WTC11 (cell line): ENCODE measurements around the gene GALNT13. TPM values are rescaled to one million over a fixed set of nuclear protein-coding genes. Genes with fewer than 3 reads are reported as not detected.
A peak's percentile ranks its signal among the peaks of the same experiment; 100 is the strongest.

Experiments used
- ATAC-seq: fragments of 200-7000 bp; cut with Tn5 transposase; 2 replicates; pipeline ENCODE4 v1.10.0; 2021; ENCODE audit warnings: mild to moderate bottlenecking, moderate library complexity
- Bru-seq: library from RNA; stranded (reverse); fragments of 400-500 nt; gene quantifications from one replicate; lab custom pipeline; 2021; lab: Mats Ljungman, UMichigan
- CTCF ChIA-PET: fragments of 300-600 bp; sonication (Branson Sonifier 250); formaldehyde crosslinking; loops from one replicate; lab custom pipeline; 2021; ENCODE audit warnings: antibody characterized with exemption; lab: Charles Lee
- POLR2A ChIA-PET: fragments of 350-600 bp; sonication (Branson Sonifier 250); formaldehyde crosslinking; loops from one replicate; lab custom pipeline; 2021; ENCODE audit warnings: antibody characterized with exemption; lab: Charles Lee
- DNase-seq: peaks from one replicate; pipeline ENCODE4 v3.0.0; 2021; ENCODE audit warnings: low spot score
- H3K27ac Mint-ChIP-seq: 2 replicates; pipeline ENCODE4 v1.8.0; 2021; ENCODE audit warnings: mixed read lengths
- H3K27me3 Mint-ChIP-seq: 2 replicates; pipeline ENCODE4 v1.8.0; 2021; ENCODE audit warnings: low read depth, mild to moderate bottlenecking, moderate library complexity, mixed read lengths
- H3K36me3 Mint-ChIP-seq: 2 replicates; pipeline ENCODE4 v1.8.0; 2021; ENCODE audit warnings: mixed read lengths
- H3K4me1 Mint-ChIP-seq: 2 replicates; pipeline ENCODE4 v1.8.0; 2022; ENCODE audit warnings: mixed read lengths
- H3K4me3 Mint-ChIP-seq: 2 replicates; pipeline ENCODE4 v1.8.0; 2021; ENCODE audit warnings: mild to moderate bottlenecking, moderate library complexity, mixed read lengths
- H3K9me3 Mint-ChIP-seq: 2 replicates; pipeline ENCODE4 v1.8.0; 2021; ENCODE audit warnings: mixed read lengths
- ARID4B ChIP-seq: sonication (generic); formaldehyde crosslinking; IDR thresholded peaks from 2 replicates; pipeline ENCODE4 v1.8.0; 2023; ENCODE audit warnings: missing genetic modification reagents, mild to moderate bottlenecking, borderline replicate concordance
- CREM ChIP-seq: sonication (generic); formaldehyde crosslinking; IDR thresholded peaks from 2 replicates; pipeline ENCODE4 v1.8.1; 2022; ENCODE audit warnings: mild to moderate bottlenecking, missing genetic modification reagents, moderate library complexity
- E2F1 ChIP-seq: sonication (generic); formaldehyde crosslinking; IDR thresholded peaks from 2 replicates; pipeline ENCODE4 v1.8.0; 2022; ENCODE audit warnings: mild to moderate bottlenecking, missing genetic modification reagents
- ESRRA ChIP-seq: sonication (generic); formaldehyde crosslinking; IDR thresholded peaks from 2 replicates; pipeline ENCODE4 v1.8.1; 2022; ENCODE audit warnings: mild to moderate bottlenecking, missing genetic modification reagents, borderline replicate concordance
- ETV6 ChIP-seq: sonication (generic); formaldehyde crosslinking; IDR thresholded peaks from 2 replicates; pipeline ENCODE4 v1.8.1; 2022; ENCODE audit warnings: mild to moderate bottlenecking, missing genetic modification reagents
- FOXJ3 ChIP-seq: sonication (generic); formaldehyde crosslinking; IDR thresholded peaks from 2 replicates; pipeline ENCODE4 v1.9.0; 2021; ENCODE audit warnings: missing genetic modification reagents, mild to moderate bottlenecking, borderline replicate concordance
- FOXP1 ChIP-seq: sonication (generic); formaldehyde crosslinking; IDR thresholded peaks from 2 replicates; pipeline ENCODE4 v1.8.0; 2022; ENCODE audit warnings: missing genetic modification reagents, mild to moderate bottlenecking, moderate library complexity, borderline replicate concordance
- IRF2 ChIP-seq: sonication (generic); formaldehyde crosslinking; IDR thresholded peaks from 2 replicates; pipeline ENCODE4 v1.8.0; 2022; ENCODE audit warnings: low read depth, missing genetic modification reagents, borderline replicate concordance
- RELA ChIP-seq: sonication (generic); formaldehyde crosslinking; IDR thresholded peaks from 2 replicates; pipeline ENCODE4 v1.8.1; 2022; ENCODE audit warnings: missing genetic modification reagents, mild to moderate bottlenecking, borderline replicate concordance
- ZBTB21 ChIP-seq: sonication (generic); formaldehyde crosslinking; IDR thresholded peaks from 2 replicates; pipeline ENCODE4 v1.8.1; 2023; ENCODE audit warnings: mild to moderate bottlenecking, missing genetic modification reagents, borderline replicate concordance
- ZNF281 ChIP-seq: sonication (generic); formaldehyde crosslinking; IDR thresholded peaks from 2 replicates; pipeline ENCODE4 v1.8.0; 2023; ENCODE audit warnings: mild to moderate bottlenecking, missing genetic modification reagents
- ZNF317 ChIP-seq: sonication (generic); formaldehyde crosslinking; IDR thresholded peaks from 2 replicates; pipeline ENCODE4 v1.8.1; 2023; ENCODE audit warnings: low read depth, mild to moderate bottlenecking, moderate library complexity, missing genetic modification reagents, borderline replicate concordance
- ZNF416 ChIP-seq: fragments of 250-450 bp; sonication (Bioruptor Pico); IDR thresholded peaks from 2 replicates; pipeline ENCODE4 v1.9.0; 2021; ENCODE audit warnings: mild to moderate bottlenecking, inconsistent platforms
- long read RNA-seq, 3 experiments: library from RNA in 1 of 3; library from capped mRNA in 1 of 3; library from polyadenylated mRNA in 1 of 3; unstranded in 2 of 3; stranded (forward) in 1 of 3; transcript quantifications; one replicate each; pipeline ENCODE4 v2.0.0, GENCODE V29; 2021
- total RNA-seq: library from RNA; stranded (reverse); gene quantifications from 3 replicates; pipeline ENCODE4 v1.2.3, GENCODE V29; 2021
- TF ChIP-seq, protein P1 (sequence below): sonication (generic); formaldehyde crosslinking; IDR thresholded peaks from 2 replicates; pipeline ENCODE4 v1.8.1; 2023; ENCODE audit warnings: mild to moderate bottlenecking, missing genetic modification reagents, moderate library complexity
- TF ChIP-seq, protein P2 (sequence below): sonication (generic); formaldehyde crosslinking; IDR thresholded peaks from 2 replicates; pipeline ENCODE4 v1.8.1; 2023; ENCODE audit warnings: mild to moderate bottlenecking, missing genetic modification reagents
- TF ChIP-seq, protein P3 (sequence below): sonication (generic); formaldehyde crosslinking; IDR thresholded peaks from 2 replicates; pipeline ENCODE4 v1.8.1; 2022; ENCODE audit warnings: mild to moderate bottlenecking, moderate library complexity, missing genetic modification reagents
- TF ChIP-seq, protein P4 (sequence below): fragments of 250-450 bp; sonication (Bioruptor Pico); conservative IDR thresholded peaks from 2 replicates; pipeline ENCODE4 v1.9.0; 2021; ENCODE audit warnings: mild to moderate bottlenecking

GALNT13 gene
- total RNA-seq (8.5 to 9.9 TPM (median 8.8 TPM) in 3 replicates), Bru-seq, nascent RNA (percentile 63 among the genes with signal in this experiment)
- long read RNA-seq, experiment 1, full-length matches to known transcripts, result 9 of 65 reads
- long read RNA-seq, experiment 1, partial matches to known transcripts, result 21 of 65 reads
- long read RNA-seq, experiment 1, other reads (novel, unspliced or antisense), result 35 of 65 reads
- long read RNA-seq, experiment 2, partial matches to known transcripts, result 10 of 14 reads
- long read RNA-seq, experiment 2, other reads (novel, unspliced or antisense), result 4 of 14 reads
- long read RNA-seq, experiment 3, partial matches to known transcripts, result 0 of 3 reads
- long read RNA-seq, experiment 3, other reads (novel, unspliced or antisense), result 3 of 3 reads

DNA sequence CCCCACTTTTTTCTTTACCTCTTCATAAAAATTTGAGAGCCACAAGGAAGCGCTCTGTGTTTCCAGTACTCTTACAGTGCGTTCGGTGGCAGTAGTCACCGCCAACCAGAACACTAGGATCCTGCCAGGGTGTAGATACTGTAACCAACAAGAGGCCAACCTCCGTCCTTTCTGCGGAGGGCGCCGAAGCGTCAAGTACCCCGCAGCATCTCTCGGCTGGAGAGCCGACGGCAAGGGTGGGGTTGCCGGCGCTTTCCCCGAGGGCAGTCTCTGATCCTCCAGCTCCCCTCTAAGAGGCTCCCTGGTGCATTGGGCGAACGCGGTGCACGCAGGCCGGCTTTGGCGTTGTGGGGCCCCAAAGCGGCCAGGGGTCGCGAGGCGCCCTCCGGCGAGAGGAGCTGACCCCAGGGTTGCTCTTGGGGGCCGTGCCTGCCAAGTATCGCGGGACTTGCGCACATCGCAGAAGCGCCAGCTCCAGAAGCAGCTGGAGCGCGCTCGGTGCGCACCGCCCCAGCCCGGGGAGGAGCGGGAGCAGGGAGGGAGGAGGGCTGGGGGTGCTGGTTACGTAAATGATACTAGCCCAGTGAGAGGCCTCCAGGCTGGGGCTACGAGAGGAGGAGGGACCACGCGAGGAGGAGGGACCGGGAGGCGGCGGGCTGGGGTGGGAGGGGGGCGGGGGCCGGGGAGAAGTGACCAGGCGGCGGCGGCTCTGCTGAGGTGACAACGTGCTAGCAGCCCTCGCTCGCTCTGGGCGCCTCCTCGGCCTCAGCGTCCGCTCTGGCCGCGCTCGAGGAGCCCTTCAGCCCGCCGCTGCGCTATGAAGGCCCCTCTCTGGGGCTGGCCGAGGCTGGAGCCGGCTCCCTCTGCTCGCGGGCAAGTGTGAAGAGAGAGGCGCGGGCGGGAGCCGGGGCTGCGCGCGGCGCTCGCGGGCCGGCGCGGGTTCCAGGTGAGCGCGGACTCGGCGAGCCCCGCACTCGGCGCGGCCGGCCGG, at the start of gene GALNT13:
GALNT13 (plus strand) TSS at position 692 of the 991 bp plus-strand sequence.
- H3K27ac Mint-ChIP-seq, result peak within 1 kb of the TSS; percentile 80; the same call in 1 of the 2 replicates
- H3K27me3 Mint-ChIP-seq, result peaks cover 37% of the 10 kb centered on the region
- POLR2A ChIA-PET, result interaction anchor here (0.6 to 0.9 kb wide), 3 partner anchors 41 to 392 kb away, joined by 3 read pairs; no protein-coding TSS in a partner anchor
- peak within 1 kb of the TSS; percentile 88 for H3K4me3 Mint-ChIP-seq
- ATAC-seq, result peak; percentile 89
- peaks cover 6% of the 10 kb centered on the region for H3K9me3 Mint-ChIP-seq
- CTCF ChIA-PET, result interaction anchor here (1.0 to 1.7 kb wide), 3 partner anchors 19 to 499 kb away, joined by 5 to 10 read pairs (median 7); no protein-coding TSS in a partner anchor
- H3K36me3 Mint-ChIP-seq, result no peaks in the 10 kb centered on the region
- peak; percentile 90 for DNase-seq
- peaks cover 26% of the 10 kb centered on the region for H3K4me1 Mint-ChIP-seq
- TF ChIP-seq, protein P1, sequence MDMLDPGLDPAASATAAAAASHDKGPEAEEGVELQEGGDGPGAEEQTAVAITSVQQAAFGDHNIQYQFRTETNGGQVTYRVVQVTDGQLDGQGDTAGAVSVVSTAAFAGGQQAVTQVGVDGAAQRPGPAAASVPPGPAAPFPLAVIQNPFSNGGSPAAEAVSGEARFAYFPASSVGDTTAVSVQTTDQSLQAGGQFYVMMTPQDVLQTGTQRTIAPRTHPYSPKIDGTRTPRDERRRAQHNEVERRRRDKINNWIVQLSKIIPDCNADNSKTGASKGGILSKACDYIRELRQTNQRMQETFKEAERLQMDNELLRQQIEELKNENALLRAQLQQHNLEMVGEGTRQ (CRISPR knock-in tag), result no peak
- TF ChIP-seq ZBTB21 (CRISPR knock-in tag) (no peak), ZNF416 (CRISPR knock-in tag) (0 out of 2 replicates have a peak, but pooled peaks have one; percentile 24), ETV6 (peak; percentile 67; the same call in 1 of the 2 replicates), CREM (CRISPR knock-in tag) (peak; percentile 45), FOXP1 (CRISPR knock-in tag) (peak; percentile 16; the same call in 1 of the 2 replicates), ZNF281 (CRISPR knock-in tag) (no peak), E2F1 (CRISPR knock-in tag) (peak; percentile 58; the same call in 1 of the 2 replicates), RELA (CRISPR knock-in tag) (no peak), IRF2 (CRISPR knock-in tag) (no peak), ESRRA (CRISPR knock-in tag) (0 out of 2 replicates have a peak, but pooled peaks have one; percentile 37), ARID4B (peak; percentile 86; the same call in 1 of the 2 replicates), FOXJ3 (no peak), ZNF317 (CRISPR knock-in tag) (no peak)
- TF ChIP-seq, protein P2, sequence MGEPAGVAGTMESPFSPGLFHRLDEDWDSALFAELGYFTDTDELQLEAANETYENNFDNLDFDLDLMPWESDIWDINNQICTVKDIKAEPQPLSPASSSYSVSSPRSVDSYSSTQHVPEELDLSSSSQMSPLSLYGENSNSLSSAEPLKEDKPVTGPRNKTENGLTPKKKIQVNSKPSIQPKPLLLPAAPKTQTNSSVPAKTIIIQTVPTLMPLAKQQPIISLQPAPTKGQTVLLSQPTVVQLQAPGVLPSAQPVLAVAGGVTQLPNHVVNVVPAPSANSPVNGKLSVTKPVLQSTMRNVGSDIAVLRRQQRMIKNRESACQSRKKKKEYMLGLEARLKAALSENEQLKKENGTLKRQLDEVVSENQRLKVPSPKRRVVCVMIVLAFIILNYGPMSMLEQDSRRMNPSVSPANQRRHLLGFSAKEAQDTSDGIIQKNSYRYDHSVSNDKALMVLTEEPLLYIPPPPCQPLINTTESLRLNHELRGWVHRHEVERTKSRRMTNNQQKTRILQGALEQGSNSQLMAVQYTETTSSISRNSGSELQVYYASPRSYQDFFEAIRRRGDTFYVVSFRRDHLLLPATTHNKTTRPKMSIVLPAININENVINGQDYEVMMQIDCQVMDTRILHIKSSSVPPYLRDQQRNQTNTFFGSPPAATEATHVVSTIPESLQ, result no peak
- TF ChIP-seq, protein P3, sequence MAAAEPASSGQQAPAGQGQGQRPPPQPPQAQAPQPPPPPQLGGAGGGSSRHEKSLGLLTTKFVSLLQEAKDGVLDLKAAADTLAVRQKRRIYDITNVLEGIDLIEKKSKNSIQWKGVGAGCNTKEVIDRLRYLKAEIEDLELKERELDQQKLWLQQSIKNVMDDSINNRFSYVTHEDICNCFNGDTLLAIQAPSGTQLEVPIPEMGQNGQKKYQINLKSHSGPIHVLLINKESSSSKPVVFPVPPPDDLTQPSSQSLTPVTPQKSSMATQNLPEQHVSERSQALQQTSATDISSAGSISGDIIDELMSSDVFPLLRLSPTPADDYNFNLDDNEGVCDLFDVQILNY, result peak; percentile 63; the same call in 1 of the 2 replicates
- TF ChIP-seq, protein P4, sequence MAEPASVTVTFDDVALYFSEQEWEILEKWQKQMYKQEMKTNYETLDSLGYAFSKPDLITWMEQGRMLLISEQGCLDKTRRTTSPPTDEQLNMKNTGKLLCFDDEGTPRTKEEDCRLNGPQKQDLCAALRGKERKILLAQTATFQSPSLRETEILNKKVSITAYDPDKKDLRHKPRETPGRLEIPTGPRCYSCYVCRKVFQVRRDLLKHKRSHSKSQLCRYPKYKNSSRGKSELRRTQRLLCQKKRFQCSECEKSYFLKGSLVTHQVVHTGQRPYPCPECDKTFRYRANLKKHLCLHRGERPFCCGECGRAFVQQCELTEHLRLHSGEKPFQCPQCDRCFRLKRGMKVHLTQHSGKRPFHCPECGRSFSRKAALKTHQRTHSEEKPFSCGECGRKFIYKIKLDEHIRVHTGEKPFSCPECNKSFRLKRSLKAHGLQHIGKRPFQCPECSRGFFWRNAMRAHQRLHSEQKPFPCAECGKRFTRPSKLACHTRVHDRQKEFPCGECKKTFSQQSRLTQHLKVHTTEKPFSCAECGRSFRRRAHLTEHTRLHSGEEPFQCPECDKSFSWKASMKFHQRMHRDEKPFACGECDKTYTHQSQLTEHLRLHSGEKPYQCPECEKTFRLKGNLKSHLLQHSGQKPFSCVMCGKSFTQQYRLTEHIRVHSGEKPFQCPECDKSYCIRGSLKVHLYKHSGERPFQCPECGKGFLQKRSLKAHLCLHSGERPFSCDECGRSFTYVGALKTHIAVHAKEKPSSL, result no peak
